ENCODE measurements around the gene MC3R.
A peak's percentile ranks its signal among the peaks of the same experiment; 100 is the strongest.

GRCh38 chr20:56247954-56248782 lies at the start of gene MC3R:
- TF ChIP-seq POLR2A (IDR thresholded peaks at IDR 0.05; ENCODE audit: control extremely low read depth in 1 of 2, low read depth in 2 of 2, low read length in 2 of 2) (no peak), TAF1 (IDR thresholded peaks at IDR 0.05; ENCODE audit: low read depth, low read length) (no peak), EZH2 (IDR thresholded peaks at IDR 0.05; ENCODE audit: low read depth, low read length, severe bottlenecking) (no peak), BACH1 (IDR thresholded peaks at IDR 0.05; ENCODE audit: low read length) (no peak), EP300 (IDR thresholded peaks at IDR 0.05; ENCODE audit: borderline replicate concordance in 1 of 2, low read depth in 2 of 2, low read length in 2 of 2) (no peak)
- TF ChIP-seq, protein P1, sequence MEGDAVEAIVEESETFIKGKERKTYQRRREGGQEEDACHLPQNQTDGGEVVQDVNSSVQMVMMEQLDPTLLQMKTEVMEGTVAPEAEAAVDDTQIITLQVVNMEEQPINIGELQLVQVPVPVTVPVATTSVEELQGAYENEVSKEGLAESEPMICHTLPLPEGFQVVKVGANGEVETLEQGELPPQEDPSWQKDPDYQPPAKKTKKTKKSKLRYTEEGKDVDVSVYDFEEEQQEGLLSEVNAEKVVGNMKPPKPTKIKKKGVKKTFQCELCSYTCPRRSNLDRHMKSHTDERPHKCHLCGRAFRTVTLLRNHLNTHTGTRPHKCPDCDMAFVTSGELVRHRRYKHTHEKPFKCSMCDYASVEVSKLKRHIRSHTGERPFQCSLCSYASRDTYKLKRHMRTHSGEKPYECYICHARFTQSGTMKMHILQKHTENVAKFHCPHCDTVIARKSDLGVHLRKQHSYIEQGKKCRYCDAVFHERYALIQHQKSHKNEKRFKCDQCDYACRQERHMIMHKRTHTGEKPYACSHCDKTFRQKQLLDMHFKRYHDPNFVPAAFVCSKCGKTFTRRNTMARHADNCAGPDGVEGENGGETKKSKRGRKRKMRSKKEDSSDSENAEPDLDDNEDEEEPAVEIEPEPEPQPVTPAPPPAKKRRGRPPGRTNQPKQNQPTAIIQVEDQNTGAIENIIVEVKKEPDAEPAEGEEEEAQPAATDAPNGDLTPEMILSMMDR (IDR thresholded peaks at IDR 0.05; ENCODE audit: control extremely low read depth in 1 of 3, insufficient read depth in 1 of 3, low read depth in 1 of 3, low read length in 3 of 3) = peak; percentile 68 to 89 (median 83)
